CD4-positive, alpha-beta T cell treated with Interleukin-15 for 1 hour (primary cell): ENCODE measurements around the gene TERB1.
A peak's percentile ranks its signal among the peaks of the same experiment; 100 is the strongest.

ENCODE experiments used
- DNase-seq: peaks from one replicate; pipeline ENCODE4 v3.0.0-alpha.2; 2020

Gene TERB1

DNA sequence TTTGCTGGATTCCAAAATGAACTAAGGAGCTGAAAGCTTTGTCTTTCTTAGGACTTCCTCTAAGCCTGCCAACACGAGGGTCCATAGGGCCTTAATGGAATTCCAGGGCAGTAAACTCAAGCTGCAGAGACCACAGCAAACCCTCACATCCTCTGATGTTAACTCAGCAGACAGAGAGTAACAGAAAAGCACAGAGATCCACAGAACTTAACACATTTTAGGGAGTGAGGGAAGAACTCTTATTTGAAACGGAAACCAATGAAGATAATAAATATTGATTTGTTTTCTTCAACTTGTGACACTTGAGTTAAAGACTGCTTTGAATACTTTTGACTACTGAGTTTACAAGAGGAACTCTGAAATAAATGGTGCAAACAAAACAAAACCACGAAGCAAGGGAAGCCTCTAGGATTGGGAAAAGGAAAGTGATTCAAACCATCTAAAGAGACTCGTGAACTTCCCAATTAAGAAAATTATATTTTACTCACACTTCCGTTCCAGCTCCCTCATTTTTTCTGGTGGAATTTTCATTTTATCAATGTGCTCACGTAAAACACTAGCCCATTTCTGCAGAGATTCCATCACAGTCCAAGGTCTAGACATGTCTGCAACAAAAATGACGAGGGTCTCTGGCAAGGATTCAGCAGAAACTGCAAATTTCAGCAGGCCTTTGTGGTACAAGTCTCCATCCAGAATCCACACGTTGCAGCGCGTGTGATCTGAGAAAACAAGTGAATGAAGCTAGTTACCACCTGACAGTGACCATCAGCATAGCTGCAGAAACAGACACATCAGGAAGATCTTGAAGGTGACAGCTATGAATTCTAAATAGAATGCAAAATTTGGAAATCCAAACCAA lies 59.2 kb downstream of the TERB1 start:
- DNase-seq, result no peak

DNA sequence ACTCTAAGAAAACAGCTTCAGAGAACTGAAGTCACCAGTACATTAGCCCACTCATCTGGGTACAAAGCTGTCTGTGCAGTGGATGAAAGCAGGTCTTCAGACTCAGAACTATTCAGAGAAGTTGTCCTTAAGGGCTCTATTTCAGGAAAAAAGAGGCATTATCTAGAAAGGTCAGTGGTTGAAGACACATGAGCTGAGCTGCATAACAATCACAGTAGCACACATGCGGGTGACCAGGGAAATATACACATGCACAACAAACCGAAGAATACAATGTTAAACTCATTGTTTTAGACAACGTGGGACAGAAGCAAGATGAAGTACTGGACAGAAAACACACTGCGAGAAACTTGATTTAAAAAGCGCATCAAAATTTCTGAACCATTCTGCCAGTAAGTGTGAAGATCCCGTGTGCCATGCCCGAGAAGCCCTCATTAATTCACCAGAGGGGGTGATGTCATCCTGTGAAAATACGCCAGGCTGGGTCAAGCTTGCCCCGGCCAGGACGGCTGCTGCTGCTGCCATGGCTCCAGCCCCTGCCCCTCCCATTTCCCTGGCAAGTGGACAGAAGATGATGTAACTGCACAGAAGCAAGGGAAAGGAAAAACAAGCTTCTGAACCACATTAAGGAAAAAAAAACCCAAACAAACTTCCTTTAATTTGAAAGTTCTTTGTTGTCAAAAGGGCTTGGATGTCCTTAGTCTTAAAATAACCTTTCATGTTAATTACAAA lies 60.0 kb downstream of the TERB1 start:
- no peak for DNase-seq

DNA sequence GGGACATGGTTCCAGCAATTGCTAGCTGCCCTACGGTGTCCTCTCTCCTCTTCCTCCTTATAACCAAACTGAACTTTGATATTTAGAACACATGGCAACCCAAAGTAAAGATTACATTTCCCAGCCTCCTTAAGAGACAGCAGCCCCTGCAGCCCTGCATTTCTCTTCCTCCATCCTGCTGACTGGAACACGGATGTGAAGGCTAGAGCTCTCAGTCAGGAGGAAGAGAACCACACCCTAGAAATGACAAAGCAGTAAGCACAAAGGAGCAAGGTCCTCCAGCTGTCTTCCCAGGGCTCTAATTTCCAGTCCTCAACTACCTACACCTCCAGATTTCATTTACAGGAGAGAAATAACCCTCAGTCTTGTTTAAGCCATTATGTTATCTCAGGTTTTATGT lies 60.9 kb downstream of the TERB1 start:
- DNase-seq, result no peak

DNA sequence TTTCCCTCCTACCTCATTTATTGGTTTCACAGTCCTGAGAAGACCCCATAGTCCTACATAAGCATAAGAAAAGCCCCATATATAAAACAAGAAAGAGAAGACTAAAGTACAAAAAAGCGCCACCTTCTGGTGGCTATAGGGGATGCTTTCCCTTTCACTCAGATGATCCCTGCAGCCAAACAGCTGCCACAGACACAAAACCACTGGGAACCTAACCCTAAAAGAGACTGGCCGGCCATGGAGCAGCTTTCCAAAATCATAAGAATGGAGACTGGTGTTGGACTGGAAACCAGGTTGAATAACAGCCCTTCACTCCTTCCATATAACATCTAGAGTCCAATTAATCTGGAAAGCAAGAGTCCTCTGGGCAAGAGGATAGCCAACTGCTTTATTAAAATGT lies 61.4 kb downstream of the TERB1 start:
- DNase-seq, result no peak

DNA sequence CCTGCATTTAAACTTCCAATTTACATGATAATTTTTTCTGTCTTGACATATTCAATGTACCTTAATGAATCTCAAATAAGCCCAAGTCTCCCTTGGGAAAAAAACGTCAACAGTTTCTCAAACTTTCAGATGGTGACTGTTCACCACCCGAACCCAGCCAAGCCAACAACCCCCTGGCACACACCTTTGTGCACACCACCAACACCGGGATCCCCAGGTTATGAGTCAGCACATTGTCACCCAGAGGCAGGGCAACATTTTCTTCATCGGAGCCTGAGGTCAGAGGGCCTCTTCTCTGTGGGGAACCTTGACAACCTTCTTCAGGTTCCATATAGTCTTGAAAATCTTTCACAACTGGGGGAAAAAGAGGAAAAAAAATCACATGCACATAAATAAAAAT lies 65.5 kb downstream of the TERB1 start:
- DNase-seq, result no peak

DNA sequence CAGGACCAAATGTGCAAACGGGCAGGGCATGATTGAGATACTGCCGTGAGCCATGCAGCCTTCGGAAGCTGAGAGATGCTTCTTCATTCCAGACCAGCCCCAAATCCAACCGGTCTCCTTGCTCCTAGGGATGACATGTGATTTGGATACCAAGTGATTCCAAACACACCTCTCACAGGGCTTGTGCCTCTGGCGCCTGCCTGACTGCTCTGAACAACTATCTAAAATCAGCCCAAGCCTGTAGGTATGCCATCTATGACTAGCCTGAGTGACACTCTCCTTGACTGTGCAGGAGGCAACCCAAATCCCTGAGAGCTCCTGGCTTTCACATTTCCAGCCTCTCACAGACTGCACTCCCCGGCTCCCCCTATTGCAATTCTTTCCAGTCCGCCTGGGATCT lies 70.3 kb downstream of the TERB1 start:
- no peak for DNase-seq

DNA sequence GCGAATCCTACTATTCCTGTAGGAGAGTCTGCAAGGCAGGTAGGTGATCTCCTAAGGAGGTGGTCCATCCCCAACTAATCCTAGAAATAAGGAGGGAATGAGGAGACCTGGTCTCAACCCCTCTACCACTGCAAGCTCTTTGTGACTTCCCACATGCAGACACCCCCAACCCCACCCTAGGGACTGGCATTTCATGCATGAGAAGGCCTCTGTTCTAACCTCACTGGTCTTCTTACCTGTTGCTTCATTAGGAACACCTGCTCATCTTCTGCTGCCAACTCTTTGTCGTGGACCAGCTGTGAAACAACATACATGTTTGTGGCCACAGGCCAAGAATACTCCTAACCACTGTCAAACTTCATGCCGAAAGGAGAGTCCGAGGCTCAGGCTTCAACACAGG lies 72.6 kb downstream of the TERB1 start:
- DNase-seq, result no peak

DNA sequence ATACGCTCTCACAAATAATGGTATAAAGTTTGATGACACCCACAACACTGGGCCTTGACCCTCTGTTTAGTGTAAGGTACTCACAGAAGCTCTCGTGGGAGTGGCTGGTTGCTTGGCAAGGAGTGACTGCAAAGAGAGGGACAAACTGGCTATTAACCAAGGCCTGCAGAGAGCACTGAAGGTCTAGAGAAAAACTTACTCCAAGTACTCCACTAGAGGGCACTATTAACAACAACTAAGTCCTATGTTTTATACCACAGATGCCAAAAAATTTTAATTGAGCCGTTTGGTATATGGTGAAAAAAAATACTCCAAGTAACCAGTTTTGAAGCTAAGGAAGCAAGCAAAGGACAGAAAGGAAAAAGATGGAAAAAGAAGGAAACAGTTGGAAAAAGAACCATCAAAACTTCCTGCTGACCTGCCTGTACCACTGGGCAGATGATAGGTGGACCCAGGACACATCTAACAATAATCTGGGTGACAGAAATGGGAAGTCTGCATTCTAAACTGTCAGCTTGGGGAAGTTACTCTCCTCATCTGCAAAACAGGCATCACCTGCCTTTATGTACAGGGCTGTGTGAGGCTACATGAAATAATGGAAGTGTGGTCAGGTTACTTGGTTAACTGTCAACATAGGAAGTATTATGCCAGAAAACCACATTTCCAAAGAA lies 73.1 kb downstream of the TERB1 start:
- DNase-seq, result no peak

DNA sequence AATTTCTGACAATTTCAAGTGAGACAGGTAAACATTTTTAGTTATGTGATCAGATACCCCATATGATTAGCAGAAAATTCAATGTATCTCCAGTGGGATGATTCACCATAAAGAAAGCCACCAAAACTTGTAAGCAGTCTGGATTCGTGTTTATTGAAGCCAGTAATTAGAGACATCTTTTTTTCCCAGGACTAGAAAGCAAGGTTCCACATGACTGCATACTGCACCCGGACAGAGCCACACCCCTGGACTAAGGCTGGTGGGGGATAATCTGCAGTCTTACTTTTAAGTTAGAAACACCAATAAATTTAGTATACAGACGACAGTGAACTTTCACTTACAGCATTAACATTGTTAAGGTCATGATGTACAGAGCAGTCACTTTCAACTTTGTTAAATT lies 80.6 kb downstream of the TERB1 start:
- no peak for DNase-seq

DNA sequence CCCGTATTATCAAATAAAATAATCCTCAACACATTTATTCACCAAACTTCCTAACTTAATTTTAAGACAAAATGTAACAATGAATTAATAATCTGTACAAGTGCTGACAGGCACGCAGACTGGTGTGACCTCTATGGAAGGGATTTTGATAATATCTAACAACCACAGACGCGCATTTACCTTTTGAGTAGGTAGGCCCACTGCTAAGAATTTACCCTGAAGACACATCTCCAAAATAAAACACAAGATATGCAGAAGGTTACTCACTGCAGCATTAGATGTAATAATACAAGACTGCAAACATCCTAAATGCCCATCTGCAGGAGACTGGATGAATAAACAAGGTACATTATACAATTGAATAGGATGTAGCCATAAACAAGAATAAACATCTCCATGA lies 82.1 kb downstream of the TERB1 start:
- no peak for DNase-seq

DNA sequence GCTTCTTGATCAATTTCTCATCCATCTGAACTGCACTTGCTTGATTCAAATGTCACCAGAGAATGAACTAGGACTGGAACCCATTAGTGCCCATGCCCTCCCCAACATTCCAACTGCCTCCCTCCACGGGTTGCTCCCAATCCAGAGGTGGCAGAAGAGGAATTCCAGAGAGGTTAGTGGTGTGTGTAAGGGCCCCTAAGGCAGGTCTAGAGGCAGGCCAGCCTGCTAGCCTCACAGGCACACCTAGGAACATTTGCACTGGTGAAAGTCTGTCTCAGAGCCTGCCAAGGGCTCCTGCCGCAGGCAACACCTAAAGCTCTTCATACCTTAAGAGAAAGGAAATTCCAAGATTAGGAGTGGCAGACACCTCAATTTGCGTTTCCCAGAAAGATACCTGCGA lies 83.6 kb downstream of the TERB1 start:
- DNase-seq, result no peak

DNA sequence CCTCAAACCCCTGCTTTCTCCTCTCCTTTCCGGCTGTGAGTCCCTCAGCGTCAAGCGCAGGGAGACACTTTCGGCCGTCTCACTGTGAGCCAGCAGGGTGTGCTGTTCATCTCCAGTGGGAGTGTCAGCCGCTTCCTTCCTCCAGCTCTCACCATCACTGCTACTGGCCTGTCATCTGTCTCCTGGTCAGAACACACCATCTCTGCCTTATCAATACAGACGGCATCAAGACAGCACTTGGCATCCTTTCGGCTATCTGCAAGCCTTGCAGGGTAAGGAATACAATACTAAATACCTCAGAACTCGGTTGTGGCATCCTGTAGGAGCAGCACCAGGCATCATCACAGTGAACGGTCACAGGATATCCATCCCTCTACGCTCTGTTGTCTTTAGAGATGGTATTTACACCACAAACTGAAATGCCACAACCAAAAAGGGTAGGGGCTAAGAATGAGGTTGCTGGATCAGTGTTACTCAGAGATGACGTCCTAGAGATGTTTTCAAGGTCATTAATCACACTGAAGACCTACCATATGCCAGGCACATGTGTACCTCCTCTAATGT lies 84.2 kb downstream of the TERB1 start:
- peak; percentile 22 for DNase-seq

DNA sequence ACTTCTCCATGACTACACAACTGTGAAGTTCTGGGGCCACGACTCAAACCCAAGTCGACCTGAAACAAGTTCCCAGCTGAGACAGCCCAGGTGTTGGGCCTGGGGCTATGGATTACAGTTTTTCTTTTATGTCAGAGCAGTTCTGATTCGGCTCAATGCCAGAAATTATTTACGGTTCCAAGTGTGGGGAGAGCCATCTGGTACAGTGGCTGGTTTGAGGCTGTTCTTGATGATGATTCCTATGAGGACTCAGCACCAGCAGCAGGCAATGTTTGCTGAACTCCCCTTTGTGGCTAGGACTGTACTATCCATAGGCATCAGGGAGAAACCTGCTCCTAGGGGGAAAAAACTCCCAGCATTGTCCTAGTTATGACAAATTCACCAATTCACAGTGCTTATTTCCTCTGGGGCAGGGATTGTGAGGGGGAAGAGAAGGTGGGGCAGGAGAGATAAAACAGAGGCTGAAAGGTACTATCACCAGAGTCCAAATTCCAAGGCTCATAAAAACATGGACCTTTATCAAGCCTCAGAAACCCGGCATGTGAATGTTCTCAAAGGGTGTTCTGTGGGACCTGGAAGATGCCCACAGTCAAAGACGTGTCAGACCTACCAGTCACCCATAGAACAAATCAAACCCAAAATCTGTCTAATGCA lies 86.6 kb downstream of the TERB1 start:
- DNase-seq, result no peak

DNA sequence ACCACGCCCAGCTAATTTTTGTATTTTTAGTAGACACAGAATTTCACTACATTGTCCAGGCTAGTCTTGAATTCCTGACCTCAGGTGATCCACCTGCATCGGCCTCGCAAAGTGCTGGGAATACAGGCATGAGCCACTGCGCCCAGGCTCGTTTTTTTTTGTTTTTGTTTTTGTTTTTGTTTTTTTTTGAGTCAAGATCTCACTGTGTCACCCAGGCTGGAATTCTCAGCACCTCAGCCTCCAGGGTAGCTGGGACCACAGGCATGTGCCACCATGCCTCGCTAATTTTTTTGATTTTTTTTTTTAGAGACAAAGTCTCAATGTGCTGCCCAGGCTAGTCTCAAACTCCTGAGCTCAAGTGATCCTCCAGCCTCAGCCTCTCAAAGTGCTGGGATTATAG lies 87.3 kb downstream of the TERB1 start:
- no peak for DNase-seq

DNA sequence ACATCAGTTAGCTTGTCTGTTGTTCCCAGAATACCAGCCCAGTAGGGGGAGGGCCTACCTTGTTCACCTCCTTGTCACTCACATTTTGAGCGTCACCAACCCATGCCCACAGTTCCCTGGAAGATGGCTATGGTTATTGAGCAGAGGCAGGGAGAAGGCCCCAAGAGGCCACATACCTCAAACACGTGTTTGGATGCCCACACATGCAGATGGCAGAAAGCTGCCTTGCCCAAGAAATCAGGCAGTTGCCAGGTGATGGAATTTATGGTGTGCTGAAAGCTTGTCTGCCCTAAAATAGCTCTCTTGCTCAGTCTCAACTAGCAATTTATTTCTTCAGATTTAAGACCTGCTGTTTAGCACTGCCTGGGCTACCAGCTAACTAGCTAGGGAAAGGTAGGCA lies 88.3 kb downstream of the TERB1 start:
- no peak for DNase-seq

DNA sequence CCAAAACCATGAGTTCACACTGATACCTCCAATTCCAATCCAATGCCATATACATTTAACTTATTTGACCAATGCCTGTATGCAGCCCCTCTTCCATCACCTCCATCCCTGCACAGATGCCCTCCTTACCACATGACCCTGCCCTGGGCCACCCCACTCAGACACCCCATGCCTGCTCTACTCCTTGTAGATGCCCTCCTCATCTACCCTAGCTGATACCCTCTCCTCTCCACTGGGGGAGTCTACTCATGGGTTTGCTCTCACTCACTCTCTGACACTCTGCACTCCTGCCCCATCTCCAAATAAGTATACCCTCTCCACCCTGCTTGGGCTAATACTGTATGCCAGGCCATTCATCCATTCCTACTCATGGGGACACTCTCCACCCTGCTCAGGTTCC lies 88.9 kb downstream of the TERB1 start:
- no peak for DNase-seq

DNA sequence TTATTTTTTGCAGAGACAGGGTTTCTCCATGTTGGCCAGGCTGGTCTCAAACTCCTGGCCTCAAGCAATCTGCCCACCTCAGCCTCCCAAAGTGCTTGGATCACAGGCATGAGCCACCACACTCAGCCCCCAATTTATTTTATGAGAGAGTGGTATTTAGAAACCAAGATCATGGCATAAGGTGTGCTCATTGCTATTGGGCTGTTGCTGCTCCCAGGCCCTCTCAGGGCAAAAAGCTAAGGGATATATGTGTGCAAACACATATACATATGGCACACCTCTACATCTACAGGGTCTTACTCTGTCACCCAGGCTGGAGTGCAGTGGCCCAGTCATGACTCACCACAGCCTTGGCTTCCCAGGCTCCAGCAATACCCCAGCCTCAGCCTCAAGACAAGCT lies 89.8 kb downstream of the TERB1 start:
- DNase-seq, result no peak

DNA sequence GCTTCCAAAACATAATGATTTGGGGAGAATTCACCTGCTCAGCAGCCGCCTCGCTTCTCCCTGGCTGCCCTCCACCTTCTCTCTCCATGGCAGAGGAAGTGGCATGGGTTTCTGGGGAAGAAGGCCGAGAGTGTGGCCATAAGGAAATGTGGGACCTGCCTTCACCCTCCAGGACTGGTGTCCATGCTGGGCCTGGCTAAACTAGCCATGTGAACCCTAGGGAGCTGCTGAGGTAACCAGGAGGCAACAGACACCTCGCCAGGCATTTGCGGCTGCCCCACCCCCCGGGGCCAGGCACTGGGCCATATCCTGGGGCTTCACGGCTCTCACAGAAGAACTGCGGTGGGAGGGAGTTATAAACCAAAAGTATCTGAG lies 94.9 kb downstream of the TERB1 start:
- DNase-seq, result no peak

DNA sequence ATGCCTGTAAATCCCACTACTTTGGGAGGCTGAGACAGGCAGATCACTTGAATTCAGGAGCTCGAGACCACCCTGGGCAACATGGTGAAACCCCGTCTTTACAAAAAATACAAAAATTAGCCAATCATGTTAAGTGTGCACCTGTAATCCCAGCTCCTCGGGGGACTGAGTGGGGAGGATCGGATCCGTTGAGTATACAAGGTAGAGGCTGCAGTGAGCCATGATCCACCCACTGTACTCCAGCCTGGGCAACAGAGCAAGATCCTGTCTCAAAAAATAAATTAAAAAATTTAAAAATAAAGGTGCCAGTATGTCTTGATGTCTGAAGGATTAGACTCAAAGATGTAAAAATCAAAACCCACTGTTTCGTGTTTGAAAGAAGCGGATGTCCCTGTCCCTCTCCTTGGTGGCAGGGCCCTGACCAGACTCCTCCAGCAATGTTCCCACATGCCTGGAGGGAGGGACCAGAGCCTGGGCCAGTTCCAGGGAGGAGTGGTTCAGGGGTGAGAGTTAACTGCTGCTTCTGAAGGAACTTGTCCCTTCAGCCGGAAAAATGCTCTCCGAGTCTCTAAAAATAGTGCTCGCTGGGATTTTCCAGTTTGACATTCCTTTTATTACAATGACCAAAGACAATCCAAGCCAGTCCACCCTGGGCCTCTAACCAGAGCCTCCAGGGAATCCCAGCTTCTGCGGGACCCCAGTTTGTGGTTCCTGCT lies 95.4 kb downstream of the TERB1 start:
- no peak for DNase-seq
